ENCODE measurements around the gene APLN. TPM values are rescaled to one million over a fixed set of nuclear protein-coding genes. Genes with fewer than 3 reads are reported as not detected.
A peak's percentile ranks its signal among the peaks of the same experiment; 100 is the strongest.

APLN gene
- 0.05 and 0.34 TPM in 2 replicates for total RNA-seq (2014; rRNA removed; shearing (Covaris generic))
- 0.39 and 1.2 TPM in 2 replicates for polyA plus RNA-seq (2015; cell fraction: cytosol; rRNA removed)
- polyA plus RNA-seq (2015; cell fraction: nucleus; rRNA removed), result 0.12 TPM in 1 of 2 replicates, not detected in the other

GRCh38 chrX:129654652-129655546 lies at the start of gene APLN:
TSS of gene APLN (minus strand) at chrX:129654956. CDS start at chrX:129654630, 326 bp downstream.
- in situ Hi-C loops (cut with HindIII; ENCODE audit: low pct_unique_long_range_greater_than_20kb, low sequenced_read_pairs), result no loop called here
- no peak for DNase-seq (ENCODE audit: low read depth, low spot score)

GRCh38 chrX:129704491-129704890 lies 49.7 kb upstream of the APLN start:
- DNase-seq (ENCODE audit: low read depth, low spot score), result no peak
- in situ Hi-C loops (cut with HindIII; ENCODE audit: low pct_unique_long_range_greater_than_20kb, low sequenced_read_pairs), result no loop called here

DNA sequence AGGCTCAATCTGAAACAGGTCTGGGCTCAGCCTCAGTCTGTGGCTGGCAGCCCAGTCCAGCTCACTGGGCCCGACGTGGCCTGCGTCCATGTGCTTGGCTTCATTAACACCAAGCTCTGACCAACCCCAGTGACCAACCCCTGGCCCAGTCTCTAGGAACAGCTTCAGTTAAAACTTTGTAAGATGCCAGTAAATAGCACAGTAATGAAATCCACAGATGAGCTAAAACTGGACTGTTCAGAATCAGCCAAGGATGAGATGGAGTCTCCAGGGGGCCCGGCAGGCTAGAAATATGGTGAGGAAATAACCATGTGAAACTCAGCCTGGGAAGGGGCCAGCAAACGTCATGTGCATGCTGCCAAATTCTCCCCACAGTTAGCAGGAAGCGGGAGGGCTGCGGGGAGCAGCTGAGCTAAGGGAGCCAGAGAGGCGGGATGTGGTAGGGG lies 46.9 kb upstream of the APLN start:
- DNase-seq (ENCODE audit: low read depth, low spot score), result no peak
- in situ Hi-C loops (cut with HindIII; ENCODE audit: low pct_unique_long_range_greater_than_20kb, low sequenced_read_pairs), result no loop called here

GRCh38 chrX:129700536-129700935 lies 45.8 kb upstream of the APLN start:
- in situ Hi-C loops (cut with HindIII; ENCODE audit: low pct_unique_long_range_greater_than_20kb, low sequenced_read_pairs), result no loop called here
- DNase-seq (ENCODE audit: low read depth, low spot score), result no peak

GRCh38 chrX:129698150-129698549 lies 43.4 kb upstream of the APLN start:
- no peak for DNase-seq (ENCODE audit: low read depth, low spot score)
- in situ Hi-C loops (cut with HindIII; ENCODE audit: low pct_unique_long_range_greater_than_20kb, low sequenced_read_pairs), result no loop called here

GRCh38 chrX:129697204-129697829 lies 42.6 kb upstream of the APLN start:
- DNase-seq (ENCODE audit: low read depth, low spot score), result no peak
- in situ Hi-C loops (cut with HindIII; ENCODE audit: low pct_unique_long_range_greater_than_20kb, low sequenced_read_pairs), result no loop called here

DNA sequence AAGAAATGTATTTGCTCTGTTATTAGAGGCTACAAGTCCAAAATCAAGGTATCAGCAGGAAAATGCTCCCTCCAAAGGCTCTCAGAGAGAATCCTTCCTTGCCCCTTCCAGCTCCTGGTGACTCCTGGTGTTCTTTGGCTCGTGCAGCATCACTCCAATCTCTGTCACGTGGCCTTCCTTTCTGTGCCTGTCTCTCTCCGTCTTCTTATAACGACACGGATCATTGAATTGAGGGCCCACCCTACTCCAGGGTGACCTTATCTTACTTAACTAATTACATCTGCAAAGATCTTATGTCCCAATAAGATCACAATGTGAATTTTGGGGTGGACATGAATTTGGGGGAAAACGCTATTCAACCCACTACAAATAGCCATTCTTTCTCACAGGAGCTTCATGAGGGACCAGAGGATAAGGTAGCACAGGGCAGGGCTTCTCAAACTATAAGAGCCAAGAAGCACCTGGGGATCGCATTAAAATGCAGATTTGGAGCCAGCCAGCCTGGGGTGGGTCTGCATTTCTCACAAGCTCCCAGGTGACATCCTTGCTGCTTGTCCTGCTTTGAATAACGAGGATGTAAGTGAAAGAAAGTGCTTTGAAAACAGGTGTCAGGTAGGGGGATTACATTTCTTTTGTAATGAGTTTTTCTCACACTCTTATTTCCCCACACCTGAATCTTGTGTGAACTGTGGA lies 41.9 kb upstream of the APLN start:
- DNase-seq (ENCODE audit: low read depth, low spot score), result no peak
- in situ Hi-C loops (cut with HindIII; ENCODE audit: low pct_unique_long_range_greater_than_20kb, low sequenced_read_pairs), result no loop called here

DNA sequence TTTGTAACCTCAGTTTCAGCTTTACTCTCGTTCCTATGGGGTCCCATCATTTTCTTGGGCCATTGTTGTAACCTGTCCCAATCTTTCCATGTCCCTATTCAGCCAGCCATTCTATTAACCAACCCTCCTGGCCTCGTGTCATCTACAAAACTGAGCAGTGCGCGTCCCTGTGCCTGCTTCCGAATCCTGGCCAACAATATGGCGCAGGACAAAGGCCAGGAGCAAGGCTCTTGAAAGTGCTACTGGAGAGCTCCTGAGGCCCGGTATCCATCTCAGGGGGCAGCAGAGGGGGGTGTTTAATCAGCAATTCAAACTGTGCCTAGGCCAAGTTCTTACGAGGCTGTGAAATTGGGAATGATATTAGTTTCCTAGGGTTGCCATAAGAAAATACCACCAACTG lies 41.2 kb upstream of the APLN start:
- in situ Hi-C loops (cut with HindIII; ENCODE audit: low pct_unique_long_range_greater_than_20kb, low sequenced_read_pairs), result no loop called here
- no peak for DNase-seq (ENCODE audit: low read depth, low spot score)

GRCh38 chrX:129695535-129695934 lies 40.8 kb upstream of the APLN start:
- DNase-seq (ENCODE audit: low read depth, low spot score), result no peak
- in situ Hi-C loops (cut with HindIII; ENCODE audit: low pct_unique_long_range_greater_than_20kb, low sequenced_read_pairs), result no loop called here

DNA sequence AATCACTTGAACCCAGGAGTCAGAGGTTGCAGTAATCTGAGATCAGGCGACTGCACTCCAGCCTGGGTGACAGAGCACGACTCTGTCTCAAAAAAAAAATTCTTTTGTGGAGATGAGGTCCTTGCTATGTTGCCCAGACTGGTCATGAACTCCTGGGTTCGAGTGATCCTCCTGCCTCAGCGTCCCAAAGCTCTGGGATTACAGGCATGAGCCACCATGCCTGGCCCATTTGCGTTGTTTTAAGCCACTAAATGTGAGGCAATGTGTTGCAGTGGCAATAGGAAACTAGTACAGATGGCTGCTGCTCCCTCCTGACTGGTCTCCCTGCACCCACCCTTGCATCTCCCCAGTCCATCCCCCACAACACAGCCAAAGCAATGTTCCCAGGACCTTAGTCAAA lies 40.0 kb upstream of the APLN start:
- in situ Hi-C loops (cut with HindIII; ENCODE audit: low pct_unique_long_range_greater_than_20kb, low sequenced_read_pairs), result no loop called here
- no peak for DNase-seq (ENCODE audit: low read depth, low spot score)

- DNase-seq (ENCODE audit: low read depth, low spot score), result no peak
- in situ Hi-C loops (cut with HindIII; ENCODE audit: low pct_unique_long_range_greater_than_20kb, low sequenced_read_pairs), result no loop called here
These were observed 38.6 kb upstream of the APLN start for GRCh38 chrX:129693354-129693753.

DNA sequence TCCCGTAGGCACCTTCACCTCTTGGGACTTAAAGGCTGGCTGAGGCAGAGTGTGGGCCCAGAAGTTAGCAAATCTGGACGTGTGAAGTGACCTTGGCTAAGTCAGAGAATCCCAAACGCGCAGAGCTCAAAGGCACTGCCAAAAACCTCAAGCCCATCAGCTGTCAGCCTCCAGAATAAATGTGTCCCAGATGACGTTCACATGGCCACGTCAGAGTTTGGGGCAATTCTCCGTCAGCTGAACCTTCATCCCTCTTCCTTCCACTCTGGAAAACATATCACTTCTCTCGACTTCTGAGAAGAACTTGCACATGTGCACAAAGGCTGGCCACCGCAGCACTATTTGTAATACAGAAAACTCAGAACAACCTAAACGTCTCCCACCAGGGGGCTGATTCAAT lies 35.7 kb upstream of the APLN start:
- DNase-seq (ENCODE audit: low read depth, low spot score), result no peak
- in situ Hi-C loops (cut with HindIII; ENCODE audit: low pct_unique_long_range_greater_than_20kb, low sequenced_read_pairs), result no loop called here

DNA sequence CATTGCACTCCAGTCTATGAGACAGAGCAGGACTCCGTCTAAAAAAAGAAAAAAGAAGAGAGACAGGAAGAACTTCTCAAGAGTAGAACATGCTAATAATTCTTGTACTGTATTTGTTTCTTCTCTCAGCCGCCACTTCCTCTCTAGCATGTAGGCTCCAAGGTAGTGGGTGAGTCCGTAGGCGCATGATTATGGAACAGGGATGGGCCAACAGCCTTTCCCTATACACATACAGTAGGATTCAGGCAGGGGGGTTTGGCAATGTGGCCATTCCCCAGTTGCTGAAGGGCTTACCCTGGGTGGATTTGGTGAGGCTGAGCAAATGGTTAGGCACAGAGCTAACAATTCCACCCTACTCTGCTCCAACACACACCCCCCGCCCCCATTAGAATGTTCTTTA lies 35.0 kb upstream of the APLN start:
- in situ Hi-C loops (cut with HindIII; ENCODE audit: low pct_unique_long_range_greater_than_20kb, low sequenced_read_pairs), result no loop called here
- DNase-seq (ENCODE audit: low read depth, low spot score), result no peak

DNA sequence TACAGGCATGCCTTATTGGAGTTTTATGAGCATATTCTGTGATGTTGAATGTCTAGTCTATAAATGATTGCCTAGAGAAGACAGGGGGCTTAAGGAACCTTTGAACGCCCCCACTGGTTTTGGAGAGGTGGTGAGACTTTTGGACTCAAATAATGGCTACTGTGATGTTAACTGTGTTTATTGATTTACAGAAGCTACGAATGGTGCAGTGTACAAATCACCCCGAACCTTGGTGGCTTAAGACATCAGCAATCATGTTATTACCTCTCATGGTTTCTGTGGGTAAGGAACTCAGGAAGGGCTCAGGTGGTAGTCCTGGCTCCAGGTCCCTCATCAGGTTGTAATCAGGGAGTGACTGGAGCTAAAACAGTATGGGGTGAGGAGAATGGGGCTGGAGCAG lies 33.3 kb upstream of the APLN start:
- in situ Hi-C loops (cut with HindIII; ENCODE audit: low pct_unique_long_range_greater_than_20kb, low sequenced_read_pairs), result no loop called here
- no peak for DNase-seq (ENCODE audit: low read depth, low spot score)

DNA sequence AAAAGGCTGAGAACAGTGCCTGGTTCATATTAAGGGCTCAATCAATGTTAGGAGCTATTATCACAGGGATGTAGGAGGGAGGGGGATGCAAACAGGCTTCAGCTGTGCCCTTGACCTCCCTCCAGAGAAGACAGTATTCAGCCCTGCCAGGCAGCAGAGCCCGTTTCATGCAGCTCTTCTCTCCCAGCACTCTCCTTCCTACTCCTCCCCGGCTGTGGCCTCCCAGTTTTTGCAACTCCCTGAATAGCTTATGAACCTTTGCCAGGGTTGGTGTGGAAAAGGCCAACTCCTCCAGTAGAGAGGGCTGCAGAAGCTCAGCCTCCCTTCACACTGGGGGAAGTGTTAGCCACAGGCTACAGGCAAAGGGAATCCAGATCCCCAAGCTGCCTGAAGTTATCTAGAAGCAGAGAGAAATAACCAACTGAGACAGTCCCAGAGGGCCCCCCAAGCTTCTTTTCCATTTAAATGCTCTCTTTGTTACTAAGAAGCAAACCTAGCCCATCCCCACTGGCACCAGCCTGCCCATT lies 31.7 kb upstream of the APLN start:
- in situ Hi-C loops (cut with HindIII; ENCODE audit: low pct_unique_long_range_greater_than_20kb, low sequenced_read_pairs), result no loop called here
- no peak for DNase-seq (ENCODE audit: low read depth, low spot score)

- DNase-seq (ENCODE audit: low read depth, low spot score), result no peak
- in situ Hi-C loops (cut with HindIII; ENCODE audit: low pct_unique_long_range_greater_than_20kb, low sequenced_read_pairs), result no loop called here
These were observed 28.2 kb upstream of the APLN start for GRCh38 chrX:129682979-129683378.

- in situ Hi-C loops (cut with HindIII; ENCODE audit: low pct_unique_long_range_greater_than_20kb, low sequenced_read_pairs), result no loop called here
- no peak for DNase-seq (ENCODE audit: low read depth, low spot score)
These were observed 25.1 kb upstream of the APLN start for GRCh38 chrX:129679901-129680300.

DNA sequence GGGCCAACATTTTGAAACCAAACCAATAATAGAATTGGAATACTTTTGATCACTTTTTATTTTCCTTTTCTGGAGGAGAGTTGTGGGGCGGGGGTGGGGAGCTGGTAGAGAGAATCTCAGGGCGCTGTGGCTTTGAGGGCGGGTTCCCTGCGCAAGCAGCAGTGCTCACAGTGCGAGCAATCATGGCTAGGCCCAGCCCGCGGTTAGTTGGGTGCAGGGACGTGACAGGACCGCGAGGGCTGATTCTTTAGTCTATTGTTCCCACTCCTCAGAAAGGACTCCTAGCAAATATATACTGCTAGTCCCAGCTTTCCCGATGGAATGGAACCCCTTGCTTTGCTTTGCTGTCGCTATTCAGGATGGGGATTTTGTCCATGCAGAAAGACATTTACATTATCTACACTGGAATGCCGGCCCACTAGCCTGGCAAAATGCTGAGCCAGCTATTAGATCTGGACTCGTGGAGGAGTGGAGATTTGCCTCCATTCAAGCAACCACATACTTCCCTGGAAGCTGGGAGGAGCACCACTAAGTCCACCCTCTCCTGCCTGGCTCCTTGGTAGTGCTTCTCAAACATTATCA lies 23.9 kb upstream of the APLN start:
- peak; percentile 9 for DNase-seq (ENCODE audit: low read depth, low spot score)
- in situ Hi-C loops (cut with HindIII; ENCODE audit: low pct_unique_long_range_greater_than_20kb, low sequenced_read_pairs), result no loop called here
